VCaP (cell line): ENCODE measurements around the gene NEK2.

Experiments used
- H3K27ac ChIP-seq: fragments of 450-650 bp; 2 replicates; pipeline ENCODE4 v1.5.1; 2017
- CTCF ChIP-seq: fragments of 450-650 bp; conservative IDR thresholded peaks from 2 replicates; pipeline ENCODE4 v1.5.1; 2017; ENCODE audit warnings: mild to moderate bottlenecking, moderate library complexity

The NEK2 gene

GRCh38 chr1:211680752-211681327 lies 5.4 kb upstream of the NEK2 start:
- peak; percentile 83 for TF ChIP-seq CTCF

GRCh38 chr1:211677659-211678058 lies 2.2 kb upstream of the NEK2 start:
- no peak for TF ChIP-seq CTCF
- H3K27ac ChIP-seq, result no peak overlapping the region

More at GRCh38 chr1:211680752-211681327, 5.4 kb upstream of the NEK2 start:
- H3K27ac ChIP-seq, result no peak overlapping the region

- no peak overlapping the region for H3K27ac ChIP-seq
- no peak for TF ChIP-seq CTCF
These were observed 1.3 kb upstream of the NEK2 start for GRCh38 chr1:211676761-211677160.

DNA sequence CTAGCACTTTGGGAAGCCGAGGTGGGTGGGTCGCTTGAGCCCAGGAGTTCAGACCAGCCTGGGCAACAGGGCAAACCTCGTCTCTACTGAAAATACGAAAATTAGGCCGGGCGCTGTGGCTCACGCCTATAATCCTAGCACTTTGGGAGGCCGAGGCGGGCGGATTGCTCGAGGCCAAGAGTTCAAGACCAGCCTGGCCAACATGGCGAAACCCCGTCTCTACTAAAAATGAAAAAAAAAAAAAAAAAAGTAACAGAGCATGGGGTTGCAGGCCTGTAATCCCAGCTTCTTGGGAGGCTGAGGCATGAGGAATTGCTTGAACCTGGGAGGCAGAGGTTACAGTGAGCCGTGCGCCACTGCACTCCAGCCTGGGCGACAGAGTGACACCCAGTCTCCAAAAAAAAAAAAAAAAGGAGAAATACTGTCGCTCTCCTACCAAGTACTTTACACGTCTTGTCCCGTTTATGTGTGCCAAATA lies 724 bp upstream of the NEK2 start:
- H3K27ac ChIP-seq, result peak overlapping the region; percentile 44; the same call in 1 of the 2 replicates
- no peak for TF ChIP-seq CTCF

- peak overlapping the region; percentile 37 for H3K27ac ChIP-seq
- TF ChIP-seq CTCF, result no peak
These were observed 8.3 kb downstream of the NEK2 start for GRCh38 chr1:211667065-211667617.

DNA sequence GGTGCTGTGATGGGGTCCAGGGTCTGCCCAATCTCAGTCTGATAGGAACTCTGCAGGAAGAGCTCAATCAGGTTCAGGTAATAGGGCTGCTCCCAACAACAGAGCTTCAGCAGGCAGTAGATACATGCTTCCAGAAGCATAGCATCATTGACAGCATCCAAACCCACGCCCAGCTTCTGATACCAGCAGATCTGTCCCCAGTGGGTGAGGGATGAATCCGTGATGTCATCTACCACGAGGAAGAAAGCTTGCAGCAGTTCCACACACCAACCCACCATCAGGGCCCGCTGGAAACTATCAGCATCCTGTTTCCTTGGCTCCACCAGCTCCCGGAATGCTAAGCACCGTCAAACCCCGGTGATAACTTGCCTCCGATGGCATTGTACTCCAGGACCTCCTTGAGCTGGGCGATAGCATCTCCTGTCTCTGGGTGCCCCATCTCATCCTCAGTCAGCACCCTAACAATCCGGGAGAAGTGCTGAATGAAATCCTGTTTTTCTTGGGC lies 14.7 kb downstream of the NEK2 start:
- no peak for TF ChIP-seq CTCF
- H3K27ac ChIP-seq, result no peak overlapping the region

DNA sequence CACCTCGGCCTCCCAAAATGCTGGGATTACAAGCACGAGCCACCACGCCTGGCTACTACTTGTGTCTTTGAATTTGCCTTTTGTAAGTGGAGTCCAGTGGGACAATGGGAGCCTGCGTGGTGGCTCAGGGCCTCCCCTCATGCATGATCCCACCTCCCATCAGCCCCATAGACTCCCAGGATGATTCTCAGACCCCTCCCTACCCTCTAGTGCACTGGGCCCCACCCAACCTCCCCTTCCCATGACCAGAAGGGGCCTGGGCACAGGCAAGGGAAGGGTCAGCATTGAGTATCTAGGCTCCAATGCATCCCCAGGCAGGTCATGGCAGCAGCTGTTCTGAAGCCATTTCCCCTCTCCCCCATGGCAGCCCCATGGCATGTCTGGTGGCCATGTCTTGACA lies 18.7 kb downstream of the NEK2 start:
- H3K27ac ChIP-seq, result no peak overlapping the region
- TF ChIP-seq CTCF, result no peak
